HL-60 (cell line): ENCODE measurements around the gene KCNH5.

Experiments used
- DNase-seq, 2 experiments: peaks; one replicate each; pipeline ENCODE4 v3.0.0-alpha.2; 2010 to 2020; ENCODE audit warnings: low read depth in 1 of 2, low spot score in 1 of 2
- H3K27ac ChIP-seq: fragments of 250-450 bp; sonication (Bioruptor Pico); replicated peaks from 2 replicates; pipeline ENCODE4 v1.5.1; 2020; ENCODE audit warnings: mild to moderate bottlenecking, moderate library complexity
- H3K27me3 ChIP-seq: fragments of 250-450 bp; sonication (Bioruptor Pico); 2 replicates; pipeline ENCODE4 v1.5.1; 2021; ENCODE audit warnings: mild to moderate bottlenecking, moderate library complexity; ENCODE audit not compliant: insufficient read depth, poor library complexity, severe bottlenecking
- H3K4me3 ChIP-seq: replicated peaks from 2 replicates; pipeline ENCODE4 v1.5.1; 2011; ENCODE audit warnings: mild to moderate bottlenecking, control low read depth, low read length; ENCODE audit not compliant: insufficient read depth
- GABPA ChIP-seq: IDR thresholded peaks from 2 replicates; pipeline ENCODE4 v1.6.1; 2012; ENCODE audit warnings: low read depth
- POLR2AphosphoS5 ChIP-seq: IDR thresholded peaks from 2 replicates; pipeline ENCODE4 v1.6.1; 2012; ENCODE audit warnings: low read depth
- SPI1 ChIP-seq: IDR thresholded peaks from 2 replicates; pipeline ENCODE4 v1.6.1; 2012; ENCODE audit warnings: low read depth, mild to moderate bottlenecking, borderline replicate concordance
- TF ChIP-seq, protein P1 (sequence below): IDR thresholded peaks from one replicate; pipeline ENCODE4 v1.5.1; 2011; ENCODE audit warnings: low read length, control low read depth, inconsistent platforms; ENCODE audit not compliant: insufficient read depth
- TF ChIP-seq, protein P2 (sequence below): IDR thresholded peaks from 2 replicates; pipeline ENCODE4 v1.6.1; 2012; ENCODE audit warnings: low read depth; ENCODE audit not compliant: insufficient replicate concordance

The KCNH5 gene

DNA sequence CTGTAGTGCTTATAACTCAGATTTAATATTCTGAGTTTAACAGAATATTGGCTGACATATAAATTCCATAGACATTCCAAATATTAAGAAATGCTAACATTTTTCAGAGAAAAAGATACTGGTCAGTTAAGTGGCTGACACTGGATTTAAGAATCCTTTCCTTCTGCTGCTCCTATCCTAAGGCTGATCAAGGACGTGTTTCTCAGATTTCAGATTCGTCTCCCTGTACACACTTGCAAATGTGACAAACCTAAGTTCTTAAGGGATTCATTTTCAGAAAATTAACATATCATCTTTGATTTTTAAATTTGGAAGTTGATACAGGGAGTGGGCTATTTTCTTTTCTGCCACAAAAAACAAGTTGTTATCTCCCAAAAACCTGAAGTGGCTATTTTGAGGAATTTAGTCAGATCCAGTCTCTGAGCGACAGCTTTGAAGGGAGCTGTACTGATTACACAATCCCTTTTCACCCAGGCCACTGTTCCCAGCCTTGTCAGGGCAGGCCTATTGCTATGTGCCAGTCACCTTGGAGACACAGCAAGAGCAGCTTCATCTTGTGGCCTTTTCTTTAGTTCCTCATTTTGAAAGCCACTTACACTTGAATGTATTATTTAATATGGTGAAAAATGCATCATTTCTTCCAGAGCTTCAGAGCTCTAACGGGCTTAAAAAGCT is 370.6 kb downstream of the KCNH5 start:
- peak in 1 of 2 experiments; percentile 49 for DNase-seq
- Histone ChIP-seq H3K27ac (no peak overlapping the region), H3K4me3 (no peak overlapping the region), H3K27me3 (peaks cover 3% of the 10 kb centered on the region)
- TF ChIP-seq GABPA: no peak
- TF ChIP-seq POLR2AphosphoS5: no peak

DNA sequence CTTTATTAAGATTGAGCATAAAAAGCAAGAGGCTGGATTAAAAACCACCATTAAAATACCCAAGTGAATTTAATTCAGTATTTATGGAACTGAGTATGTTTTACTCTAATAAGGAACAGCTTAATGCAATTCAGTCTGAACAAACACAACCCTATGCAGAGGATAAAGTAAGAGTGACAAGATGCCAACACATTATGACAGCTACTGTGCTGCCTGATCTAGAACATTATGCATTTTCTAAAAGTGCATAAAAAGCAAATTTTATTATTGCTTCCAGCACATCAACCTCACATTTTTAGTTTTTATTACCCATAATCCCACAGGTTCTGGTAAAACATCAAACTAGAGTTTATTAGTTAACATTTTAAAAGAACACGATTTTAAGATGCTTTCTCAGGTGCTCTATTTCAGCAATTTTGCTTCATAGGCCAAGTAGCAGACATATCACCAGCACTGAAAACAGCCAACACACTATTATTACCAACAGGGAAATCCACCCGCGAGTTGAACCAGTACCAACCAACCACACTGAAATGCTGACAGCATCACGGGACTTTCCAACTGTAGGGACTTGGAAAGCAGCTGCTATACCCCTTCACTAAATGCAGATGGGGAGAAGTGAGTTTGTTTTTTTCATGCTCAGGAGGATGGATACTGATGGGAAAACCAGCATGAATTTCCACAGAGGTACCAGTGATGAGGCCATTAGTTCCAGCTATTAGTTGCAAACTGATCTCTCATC is 372.1 kb downstream of the KCNH5 start:
- Histone ChIP-seq H3K27me3 (peaks cover 3% of the 10 kb centered on the region), H3K27ac (no peak overlapping the region), H3K4me3 (no peak overlapping the region)
- DNase-seq: no peak
- TF ChIP-seq POLR2AphosphoS5: no peak
- no peak for TF ChIP-seq GABPA
- TF ChIP-seq, protein P1, sequence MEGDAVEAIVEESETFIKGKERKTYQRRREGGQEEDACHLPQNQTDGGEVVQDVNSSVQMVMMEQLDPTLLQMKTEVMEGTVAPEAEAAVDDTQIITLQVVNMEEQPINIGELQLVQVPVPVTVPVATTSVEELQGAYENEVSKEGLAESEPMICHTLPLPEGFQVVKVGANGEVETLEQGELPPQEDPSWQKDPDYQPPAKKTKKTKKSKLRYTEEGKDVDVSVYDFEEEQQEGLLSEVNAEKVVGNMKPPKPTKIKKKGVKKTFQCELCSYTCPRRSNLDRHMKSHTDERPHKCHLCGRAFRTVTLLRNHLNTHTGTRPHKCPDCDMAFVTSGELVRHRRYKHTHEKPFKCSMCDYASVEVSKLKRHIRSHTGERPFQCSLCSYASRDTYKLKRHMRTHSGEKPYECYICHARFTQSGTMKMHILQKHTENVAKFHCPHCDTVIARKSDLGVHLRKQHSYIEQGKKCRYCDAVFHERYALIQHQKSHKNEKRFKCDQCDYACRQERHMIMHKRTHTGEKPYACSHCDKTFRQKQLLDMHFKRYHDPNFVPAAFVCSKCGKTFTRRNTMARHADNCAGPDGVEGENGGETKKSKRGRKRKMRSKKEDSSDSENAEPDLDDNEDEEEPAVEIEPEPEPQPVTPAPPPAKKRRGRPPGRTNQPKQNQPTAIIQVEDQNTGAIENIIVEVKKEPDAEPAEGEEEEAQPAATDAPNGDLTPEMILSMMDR: no peak
- TF ChIP-seq, protein P2, sequence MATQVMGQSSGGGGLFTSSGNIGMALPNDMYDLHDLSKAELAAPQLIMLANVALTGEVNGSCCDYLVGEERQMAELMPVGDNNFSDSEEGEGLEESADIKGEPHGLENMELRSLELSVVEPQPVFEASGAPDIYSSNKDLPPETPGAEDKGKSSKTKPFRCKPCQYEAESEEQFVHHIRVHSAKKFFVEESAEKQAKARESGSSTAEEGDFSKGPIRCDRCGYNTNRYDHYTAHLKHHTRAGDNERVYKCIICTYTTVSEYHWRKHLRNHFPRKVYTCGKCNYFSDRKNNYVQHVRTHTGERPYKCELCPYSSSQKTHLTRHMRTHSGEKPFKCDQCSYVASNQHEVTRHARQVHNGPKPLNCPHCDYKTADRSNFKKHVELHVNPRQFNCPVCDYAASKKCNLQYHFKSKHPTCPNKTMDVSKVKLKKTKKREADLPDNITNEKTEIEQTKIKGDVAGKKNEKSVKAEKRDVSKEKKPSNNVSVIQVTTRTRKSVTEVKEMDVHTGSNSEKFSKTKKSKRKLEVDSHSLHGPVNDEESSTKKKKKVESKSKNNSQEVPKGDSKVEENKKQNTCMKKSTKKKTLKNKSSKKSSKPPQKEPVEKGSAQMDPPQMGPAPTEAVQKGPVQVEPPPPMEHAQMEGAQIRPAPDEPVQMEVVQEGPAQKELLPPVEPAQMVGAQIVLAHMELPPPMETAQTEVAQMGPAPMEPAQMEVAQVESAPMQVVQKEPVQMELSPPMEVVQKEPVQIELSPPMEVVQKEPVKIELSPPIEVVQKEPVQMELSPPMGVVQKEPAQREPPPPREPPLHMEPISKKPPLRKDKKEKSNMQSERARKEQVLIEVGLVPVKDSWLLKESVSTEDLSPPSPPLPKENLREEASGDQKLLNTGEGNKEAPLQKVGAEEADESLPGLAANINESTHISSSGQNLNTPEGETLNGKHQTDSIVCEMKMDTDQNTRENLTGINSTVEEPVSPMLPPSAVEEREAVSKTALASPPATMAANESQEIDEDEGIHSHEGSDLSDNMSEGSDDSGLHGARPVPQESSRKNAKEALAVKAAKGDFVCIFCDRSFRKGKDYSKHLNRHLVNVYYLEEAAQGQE: no peak

DNA sequence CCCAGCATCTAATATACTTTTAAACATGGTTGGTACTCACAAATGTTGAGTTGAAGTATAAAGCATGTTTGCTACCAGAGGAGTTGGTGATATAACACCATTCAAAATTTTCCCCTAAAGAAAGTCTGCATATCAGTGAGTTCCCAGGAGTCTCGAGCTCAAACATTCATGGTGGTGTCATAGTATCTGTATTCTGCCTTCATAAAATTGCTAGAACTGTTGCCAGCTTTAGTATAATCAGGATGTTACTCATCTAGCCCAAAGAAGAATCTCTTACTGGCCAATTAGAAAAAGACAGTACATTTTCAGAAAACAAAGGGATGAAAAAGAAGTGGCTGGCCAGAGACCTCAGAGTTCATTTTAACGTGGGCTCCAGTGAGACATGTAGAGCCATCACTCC is 374.7 kb downstream of the KCNH5 start:
- no peak for DNase-seq
- Histone ChIP-seq H3K27ac (no peak overlapping the region), H3K4me3 (no peak overlapping the region), H3K27me3 (no peaks in the 10 kb centered on the region)
- TF ChIP-seq GABPA (no peak), POLR2AphosphoS5 (no peak), SPI1 (no peak)
- TF ChIP-seq, protein P1: no peak
- TF ChIP-seq, protein P2: no peak

DNA sequence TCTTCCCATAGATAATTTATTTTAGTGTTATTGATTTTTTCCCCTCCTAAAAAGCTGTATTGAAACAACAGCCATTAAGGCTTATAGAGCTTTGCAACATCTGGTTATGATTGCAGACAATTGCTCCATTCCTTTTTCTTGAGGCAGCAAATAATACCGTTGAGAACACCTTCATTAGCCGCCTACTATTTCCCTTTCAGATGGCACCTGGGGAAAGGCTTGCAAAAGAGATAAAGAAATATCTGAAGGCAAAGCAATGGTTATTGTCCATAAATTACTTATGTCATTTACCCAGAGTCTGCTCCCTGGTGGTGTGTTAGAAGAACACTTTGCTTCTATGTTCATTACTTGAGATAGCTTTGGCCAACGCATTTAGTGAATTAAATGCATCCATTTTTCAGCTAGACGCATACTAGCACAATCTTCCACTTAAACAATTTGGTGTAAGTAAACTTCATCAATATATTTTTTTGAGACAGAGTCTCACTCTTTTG is 377.8 kb downstream of the KCNH5 start:
- Histone ChIP-seq H3K27ac (no peak overlapping the region), H3K4me3 (no peak overlapping the region), H3K27me3 (no peaks in the 10 kb centered on the region)
- DNase-seq: no peak
- TF ChIP-seq, protein P1: no peak
- TF ChIP-seq SPI1 (no peak), GABPA (no peak), POLR2AphosphoS5 (no peak)
- TF ChIP-seq, protein P2: no peak
